Activated gamma-delta T cell (primary cell): Measurements from ENCODE around the gene EIF3F.
"Not testable (repeated sequence)": the region's sequence is repeated elsewhere in the genome, so short reads cannot be mapped to it uniquely, and the experiment has no call there.

ENCODE experiments used
- DNase-seq: peaks from one replicate; lab custom pipeline; 2025; lab: John Stamatoyannopoulos, UW

The EIF3F gene

DNA sequence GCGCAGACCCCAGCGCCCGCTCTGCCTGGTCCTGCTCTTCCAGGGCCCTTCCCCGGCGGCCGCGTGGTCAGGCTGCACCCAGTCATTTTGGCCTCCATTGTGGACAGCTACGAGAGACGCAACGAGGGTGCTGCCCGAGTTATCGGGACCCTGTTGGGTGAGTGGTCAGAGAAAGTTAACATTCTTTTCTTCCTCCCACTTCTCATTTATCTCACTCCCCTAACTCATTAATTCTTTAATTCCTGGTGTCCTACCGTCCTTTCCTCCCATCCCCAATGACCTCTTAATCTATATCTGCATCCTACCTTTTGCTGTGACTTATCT is 385 bp downstream of the EIF3F start:
- DNase-seq = not testable (repeated sequence)

DNA sequence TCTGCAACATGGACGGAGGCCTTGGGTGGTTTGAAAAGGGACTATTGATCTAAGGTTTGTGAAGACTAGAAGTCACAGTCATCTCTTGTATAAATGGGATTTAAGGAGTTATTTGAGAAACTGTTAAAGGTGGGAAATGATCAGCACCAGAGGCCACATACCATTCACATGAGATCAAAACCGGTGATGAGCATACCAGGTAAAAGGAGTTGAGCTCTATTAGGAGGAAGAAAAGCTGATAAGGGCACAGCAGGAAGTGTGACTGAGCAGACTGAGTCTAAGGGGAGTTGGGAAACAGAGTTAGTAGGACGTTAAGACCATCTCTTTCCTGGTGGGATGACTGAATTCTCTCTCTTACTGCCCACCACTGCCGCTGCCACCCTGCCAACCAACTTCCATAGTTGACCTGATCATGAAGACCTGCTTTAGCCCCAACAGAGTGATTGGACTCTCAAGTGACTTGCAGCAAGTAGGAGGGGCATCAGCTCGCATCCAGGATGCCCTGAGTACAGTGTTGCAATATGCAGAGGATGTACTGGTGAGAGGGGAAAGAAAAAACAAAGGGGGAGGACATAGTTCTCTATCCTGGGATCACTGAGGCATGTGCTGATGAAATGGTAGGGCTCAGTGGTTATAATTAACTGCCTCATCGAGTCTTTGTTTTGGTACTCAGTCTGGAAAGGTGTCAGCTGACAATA is 7.6 kb downstream of the EIF3F start:
- DNase-seq = no peak

DNA sequence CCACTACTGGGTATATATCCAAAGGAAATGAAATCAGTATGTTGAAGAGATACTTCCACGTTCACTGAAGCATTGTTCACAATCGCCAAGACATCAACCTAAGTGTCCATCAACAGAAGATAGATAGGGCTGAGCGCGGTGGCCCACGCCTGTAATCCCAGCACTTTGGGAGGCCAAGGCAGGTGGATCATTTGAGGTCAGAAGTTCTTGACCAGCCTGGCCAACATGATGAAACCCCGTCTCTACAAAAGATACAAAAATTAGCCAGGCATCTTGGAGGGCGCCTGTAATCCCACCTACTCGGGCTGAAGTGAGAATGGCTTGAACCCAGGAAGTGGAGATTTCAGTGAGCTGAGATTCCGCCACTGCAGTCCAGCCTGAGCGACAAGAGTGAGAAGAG is 12.7 kb downstream of the EIF3F start:
- no peak for DNase-seq

DNA sequence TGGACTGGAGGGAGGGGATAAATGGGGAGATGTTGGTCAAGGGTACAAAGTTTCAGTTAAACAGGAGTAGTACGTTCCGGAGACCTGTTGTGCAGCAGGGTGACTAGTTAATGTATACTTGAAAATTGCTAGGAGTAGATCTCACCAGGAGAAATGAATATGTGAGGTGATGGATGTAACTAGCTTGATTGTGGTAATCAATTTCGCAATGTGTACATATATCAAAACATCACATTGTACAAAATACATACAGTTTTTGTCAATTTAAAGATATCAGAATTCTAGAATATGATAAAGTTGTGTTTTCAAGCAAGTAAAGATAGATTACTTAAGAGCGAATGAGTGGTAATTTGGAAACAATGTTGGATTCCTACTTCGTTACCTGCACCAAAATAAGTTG is 13.3 kb downstream of the EIF3F start:
- no peak for DNase-seq

DNA sequence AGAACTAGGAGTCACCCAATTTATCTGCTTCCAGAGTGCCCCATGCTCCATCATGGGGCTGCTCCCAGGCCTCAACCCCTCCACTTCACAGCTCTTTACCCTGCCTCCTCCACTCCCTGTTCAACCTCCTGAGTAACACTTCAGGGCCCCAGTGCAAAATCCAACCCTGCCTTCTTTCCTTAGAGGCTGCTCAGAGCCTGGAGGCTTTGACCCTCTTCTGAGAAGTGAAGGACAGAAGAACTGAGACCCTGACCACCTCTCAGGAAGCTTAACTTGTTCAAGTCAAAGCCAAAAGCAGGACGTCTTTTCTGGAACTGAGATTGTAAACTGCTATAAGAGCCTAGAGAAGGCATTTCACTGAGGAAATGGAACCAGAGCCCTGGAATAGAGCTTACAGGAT is 15.5 kb downstream of the EIF3F start:
- no peak for DNase-seq

DNA sequence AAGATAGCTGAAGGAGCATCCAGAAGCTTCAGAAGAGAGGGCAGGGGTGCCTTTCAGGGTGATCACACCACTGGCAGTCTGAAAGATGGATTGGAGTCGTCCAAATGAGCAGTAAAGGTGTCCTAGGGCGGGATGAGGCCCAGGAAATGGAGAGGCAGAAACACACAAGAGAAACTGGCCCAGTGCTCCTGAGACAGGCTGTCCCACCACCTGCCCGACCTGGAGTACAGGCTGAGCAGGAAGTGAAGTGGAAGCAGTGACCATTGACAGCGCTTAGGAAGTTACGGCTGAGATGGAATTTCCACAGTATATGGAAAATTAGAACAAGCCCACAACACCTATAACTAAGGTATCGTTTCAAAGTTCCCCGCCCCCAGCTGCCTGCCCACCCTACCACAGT is 16.1 kb downstream of the EIF3F start:
- DNase-seq = no peak

DNA sequence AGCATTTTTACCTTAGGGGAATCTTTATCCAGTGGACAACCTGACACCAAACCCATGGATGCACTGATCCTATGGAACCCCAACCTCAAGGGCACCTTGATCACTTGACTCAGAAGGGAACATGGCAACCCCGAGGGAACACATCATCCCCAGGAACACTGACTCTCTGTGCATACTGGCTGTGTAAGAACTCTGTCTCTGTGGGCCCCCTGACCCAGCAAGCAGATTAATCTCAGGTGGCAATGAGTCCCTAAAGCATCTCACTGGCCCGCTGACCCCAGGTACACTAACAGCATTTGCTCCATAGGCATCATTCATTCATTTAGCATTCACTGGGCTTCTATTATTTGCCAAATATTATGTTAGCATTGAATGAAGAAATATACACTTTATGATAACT is 16.9 kb downstream of the EIF3F start:
- no peak for DNase-seq

DNA sequence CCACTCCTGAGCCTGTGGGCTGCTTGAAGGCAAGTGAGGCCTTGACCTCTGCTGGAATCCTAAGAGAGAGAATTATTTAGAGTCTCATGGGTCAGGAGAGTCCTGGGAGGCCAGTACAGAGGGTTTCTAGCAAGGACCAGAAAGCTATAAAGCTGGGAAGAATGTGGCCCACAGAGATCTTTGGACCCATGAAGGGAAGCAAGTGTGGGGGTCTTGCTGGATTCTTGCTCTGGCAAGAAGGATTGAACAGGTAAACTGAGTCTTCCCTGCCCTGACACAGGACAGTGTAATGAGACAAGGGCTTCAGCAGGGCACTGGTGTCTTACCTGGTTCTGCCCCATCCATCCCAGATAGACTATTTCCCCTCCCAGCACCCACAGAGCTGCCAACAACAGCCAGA is 18.4 kb downstream of the EIF3F start:
- no peak for DNase-seq

DNA sequence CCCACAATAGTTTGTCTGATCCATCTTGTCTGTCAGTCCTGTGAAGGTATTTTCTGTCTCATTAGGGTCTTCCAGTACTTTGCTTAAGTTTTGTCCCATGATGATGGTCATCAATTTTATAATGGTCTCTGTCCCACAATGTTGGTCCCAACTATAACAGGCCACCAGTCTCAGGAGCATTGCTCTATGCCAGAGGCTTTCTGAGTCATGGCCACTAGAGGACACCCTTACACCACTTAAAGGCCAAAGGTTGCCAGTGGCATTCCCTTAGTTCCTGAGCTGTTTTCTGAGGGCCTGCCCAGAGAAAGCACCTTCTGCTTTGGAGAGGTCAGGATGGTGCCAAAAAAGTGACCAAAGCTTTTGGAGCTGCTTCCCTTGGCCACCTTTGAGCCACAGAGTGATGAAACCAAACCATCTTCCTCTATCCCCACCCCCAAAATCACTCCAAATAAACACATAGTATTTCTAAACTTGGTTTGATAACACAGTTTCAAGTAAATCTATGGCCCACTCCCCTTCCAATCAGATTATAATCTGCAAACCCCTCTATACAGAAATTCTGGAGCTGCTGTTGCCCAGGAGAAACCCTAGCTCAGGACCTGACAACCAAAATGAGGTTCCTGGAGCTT is 19.3 kb downstream of the EIF3F start:
- no peak for DNase-seq

DNA sequence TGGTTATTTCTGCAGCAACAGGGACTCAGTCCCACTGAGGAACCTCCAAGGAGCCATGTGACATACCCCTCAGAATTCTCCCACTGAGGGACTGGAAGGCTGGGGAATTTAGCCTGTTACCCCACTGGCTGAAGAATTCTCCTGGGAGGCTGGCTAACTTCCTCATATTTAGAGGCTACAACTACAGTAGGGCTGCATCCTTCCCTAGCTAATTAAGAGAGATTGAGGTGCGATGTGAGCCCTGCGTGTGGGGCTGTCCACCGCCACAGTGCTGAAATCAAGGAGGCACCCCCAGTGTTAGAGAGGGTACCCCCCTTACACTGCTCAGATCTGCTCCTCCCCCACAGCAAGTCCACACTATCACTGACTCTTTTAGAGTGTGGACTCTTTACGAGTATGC is 21.1 kb downstream of the EIF3F start:
- DNase-seq = no peak

DNA sequence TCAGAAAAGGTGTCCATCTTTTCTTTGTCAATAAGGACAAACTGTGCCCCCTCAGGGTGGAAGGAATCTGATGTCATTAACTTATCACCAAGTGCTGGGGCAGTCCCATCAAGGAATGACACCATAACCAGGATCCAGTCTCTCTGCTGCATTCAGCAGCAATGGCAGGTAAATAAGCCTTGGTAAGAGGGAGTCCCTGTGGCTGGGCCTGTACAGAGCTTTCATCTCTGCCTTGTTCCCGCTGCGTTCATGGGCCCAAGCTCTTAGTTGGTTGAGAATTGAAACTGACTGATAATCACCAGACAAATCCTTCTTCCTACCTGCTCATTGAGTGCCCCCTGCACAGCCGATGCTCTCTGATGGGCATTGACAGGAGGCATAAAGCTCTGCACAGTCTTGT is 22.7 kb downstream of the EIF3F start:
- DNase-seq = no peak

DNA sequence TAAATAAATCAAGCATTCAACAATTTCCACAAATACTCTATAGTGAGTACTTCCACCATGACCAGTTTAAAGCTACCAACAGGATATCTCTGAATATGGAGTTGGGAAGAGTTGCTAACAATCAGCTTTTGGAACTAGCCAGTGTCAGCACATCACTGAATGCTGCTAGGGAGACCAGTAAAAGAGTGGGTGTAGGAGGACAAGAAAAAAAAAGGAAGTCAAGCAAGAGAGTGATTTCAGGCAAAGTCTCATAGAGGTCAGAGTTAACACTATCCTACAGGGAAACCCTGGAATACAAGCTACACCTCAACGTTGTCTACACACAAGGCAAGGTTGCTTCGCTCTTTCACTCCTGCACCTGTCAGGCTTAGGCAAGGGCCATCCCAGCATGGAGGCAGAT is 24.2 kb downstream of the EIF3F start:
- no peak for DNase-seq

DNA sequence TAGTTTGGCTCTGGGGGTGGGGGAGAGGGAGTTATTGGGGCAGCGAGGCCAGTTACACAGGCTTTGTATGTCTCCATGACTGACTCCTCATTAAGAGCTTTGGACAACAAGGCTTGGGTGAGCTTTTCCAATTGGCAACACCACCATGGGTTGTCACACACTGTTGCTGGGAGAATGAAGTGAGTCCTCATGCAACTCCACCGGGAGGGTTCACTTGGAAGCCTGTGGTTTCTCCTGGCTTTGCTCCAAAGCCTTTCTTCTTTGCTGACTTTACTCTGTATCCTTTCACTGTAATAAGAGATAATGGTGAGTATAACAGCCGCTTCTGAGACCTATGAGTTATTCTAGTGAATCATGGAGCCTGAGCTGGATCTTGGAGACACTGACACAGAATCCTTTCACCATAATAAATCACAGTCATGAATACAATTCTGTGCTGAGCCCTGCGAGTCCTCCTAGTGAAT is 24.9 kb downstream of the EIF3F start:
- DNase-seq = no peak

DNA sequence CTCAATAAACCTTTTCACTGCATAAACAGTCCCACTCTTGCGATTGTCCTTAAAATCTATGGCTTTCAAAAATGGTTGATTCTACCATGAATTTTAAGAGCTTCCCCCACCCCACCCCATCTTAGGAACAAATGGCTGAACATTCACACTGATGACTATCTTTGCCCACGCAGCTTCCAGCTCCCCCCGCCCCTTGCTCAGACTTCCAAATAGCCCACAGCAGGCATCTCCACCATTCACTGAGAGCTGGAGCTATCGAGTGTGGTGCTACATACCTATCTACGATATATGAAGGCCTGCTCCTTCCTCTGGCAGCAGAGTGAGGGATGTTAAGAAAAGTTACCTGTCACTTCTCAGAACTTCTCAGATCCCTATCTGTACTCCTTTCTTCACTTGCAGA is 26.7 kb downstream of the EIF3F start:
- DNase-seq = no peak

DNA sequence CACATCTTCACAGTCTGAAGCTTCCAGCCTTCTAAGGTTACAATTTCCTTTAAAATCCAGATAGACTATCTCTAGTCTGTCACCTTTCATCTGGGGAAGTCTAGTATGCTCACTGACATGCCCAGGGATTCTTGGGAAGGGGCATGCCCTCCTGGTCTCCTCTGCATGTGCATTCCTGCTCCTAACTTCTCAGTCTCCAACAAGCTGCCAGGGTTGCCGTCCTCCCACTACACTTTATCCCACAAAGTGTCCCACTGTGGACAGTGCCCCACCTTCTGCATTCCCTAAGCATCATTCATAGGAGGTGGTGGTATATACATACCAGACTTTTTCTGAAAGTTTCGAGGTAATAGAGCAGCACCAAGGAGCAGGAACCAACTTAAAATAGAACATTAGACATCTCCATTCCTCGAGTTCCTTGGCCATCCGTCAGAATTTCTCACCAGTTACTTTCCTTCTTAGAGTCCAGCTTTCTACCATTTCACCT is 28.7 kb downstream of the EIF3F start:
- no peak for DNase-seq

DNA sequence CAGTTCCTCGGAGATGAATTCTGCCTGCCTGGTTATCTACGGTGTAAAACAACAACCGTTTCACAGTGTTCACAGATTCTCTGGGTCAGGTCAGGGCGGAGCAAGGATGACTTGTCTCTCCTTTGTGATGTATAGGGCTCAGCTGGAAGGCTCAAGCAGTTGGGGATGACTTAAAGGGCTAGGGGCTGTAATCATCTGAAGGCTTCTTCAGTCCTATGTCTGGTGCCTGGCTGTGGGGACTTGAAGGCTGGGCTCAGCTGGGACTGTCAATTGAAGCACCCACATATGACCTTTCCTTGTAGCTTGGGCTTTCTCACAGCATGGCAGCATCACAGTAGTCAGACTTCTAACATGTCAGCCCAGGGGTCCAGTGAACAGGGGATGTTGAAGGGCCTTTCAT is 29.3 kb downstream of the EIF3F start:
- no peak for DNase-seq

DNA sequence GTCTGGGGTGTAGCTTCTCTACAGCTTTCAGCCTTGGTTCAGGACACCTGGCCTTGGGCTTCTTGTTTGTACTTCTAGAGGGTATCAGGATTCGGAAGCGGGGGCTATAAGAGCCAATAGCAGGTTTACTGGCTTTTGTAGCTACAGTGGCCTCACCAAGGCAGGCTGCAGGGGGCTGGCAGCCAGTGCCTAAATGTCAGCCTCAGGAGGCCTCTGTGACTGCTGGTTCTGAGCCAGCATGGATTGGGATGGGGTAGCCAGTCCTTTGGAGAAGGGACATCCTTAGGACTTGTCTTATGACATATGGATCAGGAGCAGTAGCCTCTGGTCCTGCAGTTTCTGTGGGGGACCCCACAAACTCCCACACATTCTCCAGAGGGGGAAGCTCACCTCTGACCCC is 29.9 kb downstream of the EIF3F start:
- DNase-seq = no peak

DNA sequence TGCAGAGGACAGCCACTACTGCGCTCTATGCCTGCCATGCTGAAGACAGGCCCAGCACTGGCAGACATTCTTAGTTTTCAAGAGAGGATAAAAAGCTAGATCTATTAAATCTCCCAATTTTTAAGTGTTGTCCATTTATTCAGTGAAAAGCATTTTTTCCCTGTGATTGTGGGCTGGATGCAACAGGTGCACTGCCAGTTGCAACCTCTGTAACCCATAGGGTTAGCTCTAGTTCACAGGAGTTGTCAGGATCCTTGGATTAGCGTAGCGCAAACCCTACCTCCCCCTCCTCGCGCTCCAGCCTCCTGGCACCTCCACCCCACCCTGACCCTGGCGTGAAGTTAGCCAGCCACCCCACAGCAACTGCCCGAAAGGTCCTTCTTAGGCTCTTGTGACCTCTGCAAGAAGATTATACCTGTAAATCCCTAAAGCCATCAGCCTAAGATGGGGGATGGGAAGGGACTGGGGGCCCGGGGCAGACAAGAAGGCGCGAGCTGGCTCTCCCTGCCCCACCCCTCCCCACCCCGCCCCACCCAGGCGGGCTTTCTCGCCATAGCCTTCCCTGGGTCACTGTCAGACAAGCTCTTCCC is 30.9 kb downstream of the EIF3F start:
- no peak for DNase-seq

DNA sequence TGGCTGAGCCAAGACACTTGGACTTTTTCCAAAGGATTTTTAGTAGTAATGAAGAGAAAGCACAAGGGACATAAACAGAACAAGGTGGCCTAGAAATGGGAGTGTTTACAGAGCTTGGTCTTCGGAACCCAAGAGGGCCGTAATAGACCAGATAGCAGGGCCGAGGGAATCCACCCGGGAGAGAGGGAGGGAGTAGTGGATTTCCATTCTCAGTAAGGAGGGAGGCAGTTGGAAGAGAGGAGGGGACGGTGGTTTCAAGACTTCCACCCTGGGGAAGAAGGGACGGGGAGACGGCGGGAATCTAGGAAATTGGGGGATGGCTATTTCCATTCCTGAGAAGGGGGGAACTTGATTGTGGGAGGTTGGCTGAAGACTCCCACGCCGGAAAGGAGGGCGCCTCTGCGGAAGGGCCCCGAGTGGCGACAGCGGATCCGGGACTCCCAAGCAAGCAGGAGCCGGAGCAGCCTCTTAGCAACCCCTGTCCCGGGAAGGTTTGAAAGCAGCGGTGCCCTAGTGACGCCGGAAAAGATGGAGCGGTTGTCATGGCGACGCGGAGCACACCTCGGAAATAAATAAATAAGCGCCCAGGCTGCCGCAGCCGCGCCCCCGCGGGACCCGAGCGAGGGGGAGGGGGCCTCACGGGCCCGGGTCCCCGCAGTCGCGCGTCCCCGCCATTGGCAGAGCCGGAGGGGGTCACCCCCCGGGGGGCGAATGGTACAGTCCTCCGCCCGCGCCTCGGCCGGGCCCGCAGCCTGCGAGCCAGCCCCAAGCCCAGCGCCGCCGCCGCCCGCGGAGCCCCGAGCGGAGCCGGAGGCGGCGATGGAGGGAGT is 31.6 kb downstream of the EIF3F start:
- DNase-seq = peak; percentile 49

DNA sequence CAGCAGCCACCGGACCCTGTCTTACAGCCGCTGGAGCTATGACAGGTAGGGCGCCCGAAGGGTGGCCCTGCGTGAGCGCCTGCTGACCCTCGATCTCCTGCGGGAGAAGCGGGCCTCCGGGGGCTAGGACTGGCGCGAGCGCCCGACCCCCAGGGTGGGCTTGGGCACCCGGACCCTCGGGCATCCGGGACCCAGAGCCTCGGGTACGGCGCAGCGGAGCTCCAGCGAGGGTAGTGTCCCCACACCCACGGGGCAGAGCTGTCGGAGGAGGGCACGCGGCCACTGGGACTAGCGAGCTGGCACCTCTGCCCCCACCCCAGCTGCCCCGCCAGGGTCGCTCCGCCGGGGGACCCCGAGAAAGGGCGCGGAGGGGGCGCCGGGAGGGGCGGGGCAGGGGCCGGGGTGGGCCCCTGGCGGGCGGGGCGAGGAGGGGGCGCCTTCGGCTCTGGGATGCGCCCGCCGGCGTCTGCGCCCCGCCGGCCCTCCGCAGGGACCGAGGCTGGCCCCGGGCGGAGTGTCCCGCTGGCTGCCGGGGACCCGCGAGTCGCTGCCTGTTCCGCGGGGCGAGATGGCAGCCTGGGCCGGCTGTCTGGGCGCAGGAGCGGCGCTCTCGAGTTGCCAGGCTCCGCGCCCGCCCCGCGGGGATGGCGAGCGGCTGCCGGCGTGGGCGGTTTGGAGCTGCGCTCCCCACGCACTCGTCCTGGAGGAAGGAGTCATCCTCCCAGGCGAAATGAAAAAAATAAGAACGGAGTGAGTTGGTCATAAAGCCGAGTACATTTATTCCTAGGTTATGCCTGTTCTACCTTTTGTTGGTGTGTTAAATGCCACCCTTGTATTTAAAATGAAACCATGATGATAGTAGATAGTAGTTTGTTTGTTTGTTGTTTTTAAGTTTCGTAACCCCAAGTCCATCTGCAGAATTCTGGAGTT is 32.4 kb downstream of the EIF3F start:
- DNase-seq = no peak

DNA sequence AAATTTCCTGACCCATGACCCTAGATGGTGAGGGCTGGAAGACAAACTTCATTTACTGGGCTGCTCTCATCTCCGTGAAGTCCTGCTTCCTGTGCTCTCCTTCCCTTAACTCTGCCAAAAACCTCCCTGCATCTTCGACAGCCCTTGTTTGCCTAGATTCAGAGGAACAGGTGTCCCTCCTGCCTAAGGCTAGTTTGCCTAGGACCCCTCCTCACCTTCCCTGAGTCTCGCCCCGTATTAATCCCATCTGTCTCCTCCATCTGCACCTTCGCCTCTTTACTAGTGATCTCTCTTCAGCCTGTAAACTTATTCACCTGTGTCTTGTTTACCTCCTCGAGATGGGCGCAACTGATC is 33.1 kb downstream of the EIF3F start:
- DNase-seq = no peak

DNA sequence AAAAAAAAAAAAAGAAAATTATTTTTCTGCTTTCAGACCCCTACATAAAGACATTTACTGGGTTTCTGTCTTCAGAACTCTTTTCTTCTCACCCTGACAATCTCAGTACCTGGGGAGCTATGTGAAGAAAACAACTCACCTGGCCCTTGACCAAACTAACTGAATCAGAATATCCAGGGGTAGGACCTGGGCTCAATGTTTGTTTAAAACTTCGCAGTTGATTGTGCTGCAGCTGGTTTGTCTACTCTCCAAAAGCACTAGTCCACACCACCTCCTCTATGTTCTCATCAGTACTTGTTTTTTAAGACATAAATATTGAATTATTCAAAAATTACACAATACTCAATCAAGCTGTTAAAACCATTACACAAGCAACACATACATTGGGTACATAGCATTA is 34.8 kb downstream of the EIF3F start:
- no peak for DNase-seq
